Neural cell (in vitro differentiated cells): ENCODE measurements around the gene IL23R. TPM values are rescaled to one million over a fixed set of nuclear protein-coding genes. Genes with fewer than 3 reads are reported as not detected.
"Not testable (repeated sequence)": the region's sequence is repeated elsewhere in the genome, so short reads cannot be mapped to it uniquely, and the experiment has no call there.

Experiments used
- H2AFZ ChIP-seq: fragments of 200-600, 300-800 bp; sonication (generic), shearing (Covaris generic); 2 replicates; pipeline ENCODE4 v1.6.0; 2014; ENCODE audit warnings: low read depth, mild to moderate bottlenecking, antibody characterized with exemption, low read length, moderate library complexity
- H3F3A ChIP-seq: fragments of 200-600 bp; shearing (Covaris generic); 2 replicates; pipeline ENCODE4 v1.6.1; 2016; ENCODE audit warnings: mild to moderate bottlenecking, moderate library complexity, mixed read lengths, antibody characterized with exemption, low read length; ENCODE audit not compliant: insufficient read depth, poor library complexity, severe bottlenecking
- H3K27ac ChIP-seq: fragments of 200-600, 300-800 bp; sonication (generic), shearing (Covaris generic); 2 replicates; pipeline ENCODE4 v1.5.1; 2014; ENCODE audit warnings: mild to moderate bottlenecking, low read length, moderate library complexity
- H3K27me3 ChIP-seq: fragments of 300-800, 200-600 bp; sonication (generic), shearing (Covaris generic); 2 replicates; pipeline ENCODE4 v1.6.0; 2014; ENCODE audit warnings: mild to moderate bottlenecking, low read depth, low read length, moderate library complexity; ENCODE audit not compliant: insufficient read depth
- H3K36me3 ChIP-seq: fragments of 300-800, 200-600 bp; sonication (generic), shearing (Covaris generic); 2 replicates; pipeline ENCODE4 v1.5.1; 2014; ENCODE audit warnings: mild to moderate bottlenecking, antibody characterized with exemption, low read length, moderate library complexity; ENCODE audit not compliant: insufficient read depth
- H3K4me2 ChIP-seq: fragments of 300-800, 200-600 bp; sonication (generic), shearing (Covaris generic); 2 replicates; pipeline ENCODE4 v1.6.0; 2014; ENCODE audit warnings: mild to moderate bottlenecking, low read length
- H3K4me3 ChIP-seq: fragments of 300-800, 200-600 bp; sonication (generic), shearing (Covaris generic); 2 replicates; pipeline ENCODE4 v1.5.1; 2014; ENCODE audit warnings: mild to moderate bottlenecking, low read length, moderate library complexity
- H3K79me2 ChIP-seq: fragments of 200-600 bp; shearing (Covaris generic); replicated peaks from 2 replicates; pipeline ENCODE4 v1.6.0; 2014; ENCODE audit warnings: mild to moderate bottlenecking, low read length, moderate library complexity; ENCODE audit not compliant: insufficient read depth
- H3K9ac ChIP-seq: fragments of 300-800, 200-600 bp; sonication (generic), shearing (Covaris generic); 2 replicates; pipeline ENCODE4 v1.6.1; 2016; ENCODE audit warnings: mild to moderate bottlenecking, low read length, mixed read lengths
- H3K9me2 ChIP-seq: fragments of 200-600 bp; shearing (Covaris generic); 2 replicates; pipeline ENCODE4 v1.6.1; 2016; ENCODE audit warnings: mild to moderate bottlenecking, low read length, mixed read lengths; ENCODE audit not compliant: insufficient read depth
- H3K9me3 ChIP-seq: fragments of 200-600, 300-800 bp; sonication (generic), shearing (Covaris generic); 2 replicates; pipeline ENCODE4 v1.6.1; 2016; ENCODE audit warnings: mild to moderate bottlenecking, mixed run types, low read length, moderate library complexity, mixed read lengths
- H4K20me1 ChIP-seq: fragments of 200-600 bp; shearing (Covaris generic); 2 replicates; pipeline ENCODE4 v1.6.1; 2016; ENCODE audit warnings: mild to moderate bottlenecking, mixed run types; ENCODE audit not compliant: insufficient read depth
- EP300 ChIP-seq: fragments of 450-650 bp; conservative IDR thresholded peaks from 2 replicates; pipeline ENCODE4 v1.6.1; 2014; ENCODE audit warnings: antibody characterized with exemption, mild to moderate bottlenecking, moderate library complexity; ENCODE audit not compliant: poor library complexity, severe bottlenecking
- EZH2 ChIP-seq: fragments of 200-600, 300-800 bp; shearing (Covaris generic), sonication (generic); IDR thresholded peaks from 2 replicates; pipeline ENCODE4 v1.6.1; 2014; ENCODE audit warnings: antibody characterized with exemption, low read length, borderline replicate concordance, mild to moderate bottlenecking; ENCODE audit not compliant: insufficient read depth, poor library complexity, severe bottlenecking
- MXI1 ChIP-seq: fragments of 450-650 bp; conservative IDR thresholded peaks from 2 replicates; pipeline ENCODE4 v1.6.1; 2014; ENCODE audit warnings: antibody characterized with exemption, mild to moderate bottlenecking; ENCODE audit not compliant: poor library complexity, severe bottlenecking
- POLR2AphosphoS5 ChIP-seq: IDR thresholded peaks from 2 replicates; pipeline ENCODE4 v1.6.1; 2012
- RAD21 ChIP-seq: fragments of 450-650 bp; conservative IDR thresholded peaks from 2 replicates; pipeline ENCODE4 v1.6.1; 2014; ENCODE audit warnings: antibody characterized with exemption, mild to moderate bottlenecking, moderate library complexity
- SMC3 ChIP-seq: fragments of 450-650 bp; conservative IDR thresholded peaks from 2 replicates; pipeline ENCODE4 v1.6.1; 2014; ENCODE audit warnings: antibody characterized with exemption, mild to moderate bottlenecking, moderate library complexity; ENCODE audit not compliant: poor library complexity
- TAF1 ChIP-seq: IDR thresholded peaks from 2 replicates; pipeline ENCODE4 v1.6.1; 2012; ENCODE audit warnings: low read depth
- polyA plus RNA-seq: library from polyadenylated mRNA; depleted of rRNA; stranded (reverse); fragments of >200 nt; gene quantifications from 2 replicates; pipeline ENCODE4 v1.2.3, GENCODE V29; 2014
- TF ChIP-seq, protein P1 (sequence below): IDR thresholded peaks from 2 replicates; pipeline ENCODE4 v1.6.1; 2012; ENCODE audit warnings: borderline replicate concordance
- TF ChIP-seq, protein P2 (sequence below): fragments of 450-650 bp; IDR thresholded peaks from 2 replicates; pipeline ENCODE4 v1.5.1; 2014; ENCODE audit warnings: antibody characterized with exemption, mild to moderate bottlenecking, moderate library complexity; ENCODE audit not compliant: poor library complexity, severe bottlenecking

Gene IL23R
- polyA plus RNA-seq, 1 donor from 2014 or later: not detected

GRCh38 chr1:67146101-67146500, 20.2 kb upstream of the IL23R start:
- Histone ChIP-seq H3F3A (no peaks in the 10 kb centered on the region), H3K36me3 (no peaks in the 10 kb centered on the region), H3K9ac (no peak overlapping the region), H3K4me3 (no peak overlapping the region), H3K4me2 (no peak overlapping the region), H3K9me3 (no peaks in the 10 kb centered on the region), H3K27me3 (no peaks in the 10 kb centered on the region), H4K20me1 (no peaks in the 10 kb centered on the region), H2AFZ (no peak overlapping the region), H3K9me2 (no peaks in the 10 kb centered on the region), H3K79me2 (no peaks in the 10 kb centered on the region), H3K27ac (no peak overlapping the region)
- TF ChIP-seq TAF1: no peak
- no peak for TF ChIP-seq RAD21
- TF ChIP-seq EP300: no peak
- TF ChIP-seq, protein P1, sequence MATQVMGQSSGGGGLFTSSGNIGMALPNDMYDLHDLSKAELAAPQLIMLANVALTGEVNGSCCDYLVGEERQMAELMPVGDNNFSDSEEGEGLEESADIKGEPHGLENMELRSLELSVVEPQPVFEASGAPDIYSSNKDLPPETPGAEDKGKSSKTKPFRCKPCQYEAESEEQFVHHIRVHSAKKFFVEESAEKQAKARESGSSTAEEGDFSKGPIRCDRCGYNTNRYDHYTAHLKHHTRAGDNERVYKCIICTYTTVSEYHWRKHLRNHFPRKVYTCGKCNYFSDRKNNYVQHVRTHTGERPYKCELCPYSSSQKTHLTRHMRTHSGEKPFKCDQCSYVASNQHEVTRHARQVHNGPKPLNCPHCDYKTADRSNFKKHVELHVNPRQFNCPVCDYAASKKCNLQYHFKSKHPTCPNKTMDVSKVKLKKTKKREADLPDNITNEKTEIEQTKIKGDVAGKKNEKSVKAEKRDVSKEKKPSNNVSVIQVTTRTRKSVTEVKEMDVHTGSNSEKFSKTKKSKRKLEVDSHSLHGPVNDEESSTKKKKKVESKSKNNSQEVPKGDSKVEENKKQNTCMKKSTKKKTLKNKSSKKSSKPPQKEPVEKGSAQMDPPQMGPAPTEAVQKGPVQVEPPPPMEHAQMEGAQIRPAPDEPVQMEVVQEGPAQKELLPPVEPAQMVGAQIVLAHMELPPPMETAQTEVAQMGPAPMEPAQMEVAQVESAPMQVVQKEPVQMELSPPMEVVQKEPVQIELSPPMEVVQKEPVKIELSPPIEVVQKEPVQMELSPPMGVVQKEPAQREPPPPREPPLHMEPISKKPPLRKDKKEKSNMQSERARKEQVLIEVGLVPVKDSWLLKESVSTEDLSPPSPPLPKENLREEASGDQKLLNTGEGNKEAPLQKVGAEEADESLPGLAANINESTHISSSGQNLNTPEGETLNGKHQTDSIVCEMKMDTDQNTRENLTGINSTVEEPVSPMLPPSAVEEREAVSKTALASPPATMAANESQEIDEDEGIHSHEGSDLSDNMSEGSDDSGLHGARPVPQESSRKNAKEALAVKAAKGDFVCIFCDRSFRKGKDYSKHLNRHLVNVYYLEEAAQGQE: no peak
- no peak for TF ChIP-seq SMC3
- no peak for TF ChIP-seq POLR2AphosphoS5
- TF ChIP-seq MXI1: no peak
- TF ChIP-seq, protein P2, sequence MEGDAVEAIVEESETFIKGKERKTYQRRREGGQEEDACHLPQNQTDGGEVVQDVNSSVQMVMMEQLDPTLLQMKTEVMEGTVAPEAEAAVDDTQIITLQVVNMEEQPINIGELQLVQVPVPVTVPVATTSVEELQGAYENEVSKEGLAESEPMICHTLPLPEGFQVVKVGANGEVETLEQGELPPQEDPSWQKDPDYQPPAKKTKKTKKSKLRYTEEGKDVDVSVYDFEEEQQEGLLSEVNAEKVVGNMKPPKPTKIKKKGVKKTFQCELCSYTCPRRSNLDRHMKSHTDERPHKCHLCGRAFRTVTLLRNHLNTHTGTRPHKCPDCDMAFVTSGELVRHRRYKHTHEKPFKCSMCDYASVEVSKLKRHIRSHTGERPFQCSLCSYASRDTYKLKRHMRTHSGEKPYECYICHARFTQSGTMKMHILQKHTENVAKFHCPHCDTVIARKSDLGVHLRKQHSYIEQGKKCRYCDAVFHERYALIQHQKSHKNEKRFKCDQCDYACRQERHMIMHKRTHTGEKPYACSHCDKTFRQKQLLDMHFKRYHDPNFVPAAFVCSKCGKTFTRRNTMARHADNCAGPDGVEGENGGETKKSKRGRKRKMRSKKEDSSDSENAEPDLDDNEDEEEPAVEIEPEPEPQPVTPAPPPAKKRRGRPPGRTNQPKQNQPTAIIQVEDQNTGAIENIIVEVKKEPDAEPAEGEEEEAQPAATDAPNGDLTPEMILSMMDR: no peak
- no peak for TF ChIP-seq EZH2

- Histone ChIP-seq H3K4me2 (no peak overlapping the region), H3K79me2 (no peaks in the 10 kb centered on the region), H3K4me3 (no peak overlapping the region), H2AFZ (no peak overlapping the region), H3K9me3 (no peaks in the 10 kb centered on the region), H3K9me2 (no peaks in the 10 kb centered on the region), H3F3A (no peaks in the 10 kb centered on the region), H3K36me3 (no peaks in the 10 kb centered on the region), H3K9ac (no peak overlapping the region), H3K27ac (no peak overlapping the region), H4K20me1 (no peaks in the 10 kb centered on the region), H3K27me3 (no peaks in the 10 kb centered on the region)
- TF ChIP-seq MXI1 (no peak), RAD21 (no peak), SMC3 (no peak), EZH2 (no peak), TAF1 (no peak), POLR2AphosphoS5 (no peak), EP300 (no peak)
- TF ChIP-seq, protein P1: no peak
- TF ChIP-seq, protein P2: no peak
These were observed 19.7 kb upstream of the IL23R start for GRCh38 chr1:67146539-67146938.

DNA sequence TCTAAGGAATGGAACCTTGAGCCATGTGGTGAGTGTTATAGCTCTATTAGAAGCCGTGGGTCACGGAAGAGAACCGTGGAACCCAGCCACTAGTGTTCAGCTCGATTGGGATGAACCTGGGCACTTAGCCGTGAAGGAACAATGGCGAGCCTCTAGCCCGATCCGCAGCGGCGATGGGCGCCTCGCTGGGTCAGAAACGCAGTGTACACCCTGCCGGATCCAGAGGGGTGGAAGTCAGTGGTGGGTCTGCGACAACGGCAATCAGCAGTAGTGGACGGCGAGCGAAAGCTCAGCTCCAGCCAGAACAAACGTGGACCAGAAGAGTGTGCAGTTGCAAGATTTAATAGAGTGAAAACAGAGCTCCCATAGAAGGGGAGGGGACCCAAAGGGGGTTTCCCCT, 18.3 kb upstream of the IL23R start:
- H3K9me2 ChIP-seq, H3K4me3 ChIP-seq, H3F3A ChIP-seq, H3K9ac ChIP-seq, H3K9me3 ChIP-seq, H3K36me3 ChIP-seq, H4K20me1 ChIP-seq, H3K79me2 ChIP-seq, H3K4me2 ChIP-seq, H2AFZ ChIP-seq, H3K27ac ChIP-seq, H3K27me3 ChIP-seq: not testable (repeated sequence)
